Measurements from ENCODE around the gene KRT72. TPM values are rescaled to one million over a fixed set of nuclear protein-coding genes. Genes with fewer than 3 reads are reported as not detected.

KRT72 gene
- total RNA-seq, 1 experiment from 2014 or later: 0.17 TPM

DNA sequence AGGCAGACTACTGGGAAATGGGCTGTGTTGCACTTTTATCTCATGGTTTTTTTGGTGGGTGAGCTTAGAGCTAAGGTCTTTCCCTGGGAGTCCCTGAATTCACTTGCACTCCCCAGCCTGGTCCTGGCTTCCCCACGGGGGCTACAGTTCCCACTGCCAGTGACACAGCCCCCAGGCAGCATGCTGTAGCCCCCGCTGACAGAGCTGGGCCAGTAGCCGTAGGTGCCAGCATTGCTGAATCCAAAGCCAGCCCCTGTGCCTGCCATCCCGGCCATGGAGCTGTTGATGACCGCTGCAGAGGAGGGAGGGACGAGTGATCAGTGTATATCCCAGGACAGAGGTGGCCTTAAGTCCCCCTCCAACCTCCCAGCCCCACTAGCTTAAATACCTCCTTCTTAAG is 6.9 kb upstream of the KRT72 start:
- intact Hi-C loops (cut with micrococcal nuclease): no loop called here
- Histone ChIP-seq H3K79me2 (ENCODE audit: insufficient read depth, low read length) (no peaks in the 10 kb centered on the region), H3K4me3 (replicated peaks in 1 of 2; ENCODE audit: low read depth in 1 of 2, low read length in 2 of 2) (no peak overlapping the region), H4K20me1 (ENCODE audit: insufficient read depth) (no peaks in the 10 kb centered on the region), H3K27me3 (ENCODE audit: insufficient read depth, low read length) (no peaks in the 10 kb centered on the region), H3K4me2 (ENCODE audit: low read length) (no peak overlapping the region), H3K9me2 (ENCODE audit: insufficient read depth) (no peaks in the 10 kb centered on the region), H3K4me1 (ENCODE audit: control insufficient read depth in 1 of 2, insufficient read depth in 2 of 2, low read length in 2 of 2) (peaks cover 0 to 15% of the 10 kb centered on the region in 2 experiments; a peak in 3 of 4 replicates), H3K36me3 (ENCODE audit: control insufficient read depth in 1 of 2, insufficient read depth in 2 of 2, low read length in 2 of 2) (no peaks in the 10 kb centered on the region), H3K27ac (ENCODE audit: low read depth, low read length) (no peak overlapping the region), H2AFZ (ENCODE audit: low read depth, low read length, poor library complexity, severe bottlenecking) (no peak overlapping the region), H3K9ac (ENCODE audit: low read length) (no peak overlapping the region), H3K9me3 (ENCODE audit: control insufficient read depth in 1 of 2, insufficient read depth in 1 of 2, low read depth in 1 of 2, low read length in 2 of 2) (no peaks in the 10 kb centered on the region)
- RAD21 ChIA-PET (ENCODE audit: low non-redundant PET in 1 of 2, low total read pairs in 2 of 2, uncharacterized antibody in 2 of 2, unreplicated experiment in 2 of 2): no interaction called here
- no peak for DNase-seq (ENCODE audit: low read depth, low spot score)
- no peak for TF ChIP-seq TCF7L2 (IDR thresholded peaks at IDR 0.05; ENCODE audit: borderline replicate concordance, extremely low read depth, insufficient read depth, insufficient read length)
- no peak for TF ChIP-seq ELF1 (IDR thresholded peaks at IDR 0.05; ENCODE audit: borderline replicate concordance, low read depth)
- TF ChIP-seq, protein P1, sequence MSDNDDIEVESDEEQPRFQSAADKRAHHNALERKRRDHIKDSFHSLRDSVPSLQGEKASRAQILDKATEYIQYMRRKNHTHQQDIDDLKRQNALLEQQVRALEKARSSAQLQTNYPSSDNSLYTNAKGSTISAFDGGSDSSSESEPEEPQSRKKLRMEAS (IDR thresholded peaks at IDR 0.05): no peak
- TF ChIP-seq EZH2phosphoT487 (IDR thresholded peaks at IDR 0.05; ENCODE audit: borderline replicate concordance): no peak
- no peak for TF ChIP-seq ZFX (IDR thresholded peaks at IDR 0.05)
- TF ChIP-seq EZH2 (IDR thresholded peaks at IDR 0.05): no peak
- no peak for TF ChIP-seq FOSL1 (IDR thresholded peaks at IDR 0.05; ENCODE audit: low read depth)
- no peak for TF ChIP-seq CBX3 (IDR thresholded peaks at IDR 0.05; ENCODE audit: low read depth)
- TF ChIP-seq, protein P2, sequence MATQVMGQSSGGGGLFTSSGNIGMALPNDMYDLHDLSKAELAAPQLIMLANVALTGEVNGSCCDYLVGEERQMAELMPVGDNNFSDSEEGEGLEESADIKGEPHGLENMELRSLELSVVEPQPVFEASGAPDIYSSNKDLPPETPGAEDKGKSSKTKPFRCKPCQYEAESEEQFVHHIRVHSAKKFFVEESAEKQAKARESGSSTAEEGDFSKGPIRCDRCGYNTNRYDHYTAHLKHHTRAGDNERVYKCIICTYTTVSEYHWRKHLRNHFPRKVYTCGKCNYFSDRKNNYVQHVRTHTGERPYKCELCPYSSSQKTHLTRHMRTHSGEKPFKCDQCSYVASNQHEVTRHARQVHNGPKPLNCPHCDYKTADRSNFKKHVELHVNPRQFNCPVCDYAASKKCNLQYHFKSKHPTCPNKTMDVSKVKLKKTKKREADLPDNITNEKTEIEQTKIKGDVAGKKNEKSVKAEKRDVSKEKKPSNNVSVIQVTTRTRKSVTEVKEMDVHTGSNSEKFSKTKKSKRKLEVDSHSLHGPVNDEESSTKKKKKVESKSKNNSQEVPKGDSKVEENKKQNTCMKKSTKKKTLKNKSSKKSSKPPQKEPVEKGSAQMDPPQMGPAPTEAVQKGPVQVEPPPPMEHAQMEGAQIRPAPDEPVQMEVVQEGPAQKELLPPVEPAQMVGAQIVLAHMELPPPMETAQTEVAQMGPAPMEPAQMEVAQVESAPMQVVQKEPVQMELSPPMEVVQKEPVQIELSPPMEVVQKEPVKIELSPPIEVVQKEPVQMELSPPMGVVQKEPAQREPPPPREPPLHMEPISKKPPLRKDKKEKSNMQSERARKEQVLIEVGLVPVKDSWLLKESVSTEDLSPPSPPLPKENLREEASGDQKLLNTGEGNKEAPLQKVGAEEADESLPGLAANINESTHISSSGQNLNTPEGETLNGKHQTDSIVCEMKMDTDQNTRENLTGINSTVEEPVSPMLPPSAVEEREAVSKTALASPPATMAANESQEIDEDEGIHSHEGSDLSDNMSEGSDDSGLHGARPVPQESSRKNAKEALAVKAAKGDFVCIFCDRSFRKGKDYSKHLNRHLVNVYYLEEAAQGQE (IDR thresholded peaks at IDR 0.05; ENCODE audit: low read depth): no peak
- no peak for TF ChIP-seq POLR2AphosphoS5 (IDR thresholded peaks at IDR 0.05; ENCODE audit: low read depth, low read length)
- TF ChIP-seq RAD21 (IDR thresholded peaks at IDR 0.05; ENCODE audit: low read depth): no peak
- TF ChIP-seq JUND (IDR thresholded peaks at IDR 0.05): no peak
- TF ChIP-seq EGR1 (IDR thresholded peaks at IDR 0.05; ENCODE audit: low read depth): no peak
- no peak for TF ChIP-seq POLR2A (IDR thresholded peaks at IDR 0.05; ENCODE audit: borderline replicate concordance, extremely low read depth, insufficient read depth, insufficient read length)
- TF ChIP-seq, protein P3, sequence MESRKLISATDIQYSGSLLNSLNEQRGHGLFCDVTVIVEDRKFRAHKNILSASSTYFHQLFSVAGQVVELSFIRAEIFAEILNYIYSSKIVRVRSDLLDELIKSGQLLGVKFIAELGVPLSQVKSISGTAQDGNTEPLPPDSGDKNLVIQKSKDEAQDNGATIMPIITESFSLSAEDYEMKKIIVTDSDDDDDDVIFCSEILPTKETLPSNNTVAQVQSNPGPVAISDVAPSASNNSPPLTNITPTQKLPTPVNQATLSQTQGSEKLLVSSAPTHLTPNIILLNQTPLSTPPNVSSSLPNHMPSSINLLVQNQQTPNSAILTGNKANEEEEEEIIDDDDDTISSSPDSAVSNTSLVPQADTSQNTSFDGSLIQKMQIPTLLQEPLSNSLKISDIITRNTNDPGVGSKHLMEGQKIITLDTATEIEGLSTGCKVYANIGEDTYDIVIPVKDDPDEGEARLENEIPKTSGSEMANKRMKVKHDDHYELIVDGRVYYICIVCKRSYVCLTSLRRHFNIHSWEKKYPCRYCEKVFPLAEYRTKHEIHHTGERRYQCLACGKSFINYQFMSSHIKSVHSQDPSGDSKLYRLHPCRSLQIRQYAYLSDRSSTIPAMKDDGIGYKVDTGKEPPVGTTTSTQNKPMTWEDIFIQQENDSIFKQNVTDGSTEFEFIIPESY (IDR thresholded peaks at IDR 0.05; ENCODE audit: extremely low read depth, insufficient replicate concordance, low read length): no peak
- CTCF ChIA-PET: no interaction called here
- BruUV-seq (replicated peaks): no TSS peak
- POLR2A ChIA-PET: no interaction called here
- no peak for ATAC-seq

All from HCT116 (cell line).